SIG-M5 (cell line): Measurements from ENCODE around the gene MCOLN2.
A peak's percentile ranks its signal among the peaks of the same experiment; 100 is the strongest.

Experiments used
- DNase-seq: peaks from one replicate; lab custom pipeline; 2025; lab: John Stamatoyannopoulos, UW

MCOLN2 gene

DNA sequence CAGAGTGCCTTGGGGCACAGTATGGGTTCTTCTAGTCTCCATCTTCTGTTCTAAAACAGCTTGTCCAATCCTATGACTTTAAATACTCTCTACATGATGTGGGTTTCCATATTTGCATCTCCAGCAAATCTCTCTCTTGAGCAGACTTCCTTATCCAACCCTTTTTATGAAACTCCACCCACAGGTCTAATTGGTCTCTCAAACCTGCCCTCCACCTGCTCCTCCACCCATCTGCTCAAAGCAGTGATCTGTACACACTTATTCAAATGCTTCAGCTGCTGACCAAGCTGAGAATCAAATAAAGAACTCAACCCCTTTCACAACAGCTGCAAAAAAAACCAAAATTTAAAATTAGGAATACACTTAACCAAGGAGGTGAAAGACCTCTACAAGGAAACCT is 11.5 kb downstream of the MCOLN2 start:
- DNase-seq: no peak

DNA sequence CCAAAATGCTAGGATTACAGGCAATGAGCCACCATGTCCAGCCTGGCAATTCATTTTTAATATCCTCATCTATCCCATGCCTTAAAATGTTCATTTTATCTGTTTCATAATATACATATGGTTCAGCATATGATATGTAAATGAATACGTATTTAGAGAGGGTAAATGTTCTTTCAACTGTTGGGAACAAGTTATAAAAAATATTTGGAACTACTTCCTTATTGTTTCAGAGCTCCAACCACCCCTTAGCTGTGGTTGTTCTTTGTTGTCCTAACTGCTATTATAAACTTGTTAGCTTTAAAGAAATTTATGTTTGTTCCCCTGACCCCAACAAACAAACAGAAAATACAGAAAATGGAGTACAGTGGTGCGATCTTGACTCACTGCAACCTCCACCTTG is 14.5 kb downstream of the MCOLN2 start:
- DNase-seq: no peak

- no peak for DNase-seq
Measured at GRCh38 chr1:84975035-84975434, 21.9 kb downstream of the MCOLN2 start.

DNA sequence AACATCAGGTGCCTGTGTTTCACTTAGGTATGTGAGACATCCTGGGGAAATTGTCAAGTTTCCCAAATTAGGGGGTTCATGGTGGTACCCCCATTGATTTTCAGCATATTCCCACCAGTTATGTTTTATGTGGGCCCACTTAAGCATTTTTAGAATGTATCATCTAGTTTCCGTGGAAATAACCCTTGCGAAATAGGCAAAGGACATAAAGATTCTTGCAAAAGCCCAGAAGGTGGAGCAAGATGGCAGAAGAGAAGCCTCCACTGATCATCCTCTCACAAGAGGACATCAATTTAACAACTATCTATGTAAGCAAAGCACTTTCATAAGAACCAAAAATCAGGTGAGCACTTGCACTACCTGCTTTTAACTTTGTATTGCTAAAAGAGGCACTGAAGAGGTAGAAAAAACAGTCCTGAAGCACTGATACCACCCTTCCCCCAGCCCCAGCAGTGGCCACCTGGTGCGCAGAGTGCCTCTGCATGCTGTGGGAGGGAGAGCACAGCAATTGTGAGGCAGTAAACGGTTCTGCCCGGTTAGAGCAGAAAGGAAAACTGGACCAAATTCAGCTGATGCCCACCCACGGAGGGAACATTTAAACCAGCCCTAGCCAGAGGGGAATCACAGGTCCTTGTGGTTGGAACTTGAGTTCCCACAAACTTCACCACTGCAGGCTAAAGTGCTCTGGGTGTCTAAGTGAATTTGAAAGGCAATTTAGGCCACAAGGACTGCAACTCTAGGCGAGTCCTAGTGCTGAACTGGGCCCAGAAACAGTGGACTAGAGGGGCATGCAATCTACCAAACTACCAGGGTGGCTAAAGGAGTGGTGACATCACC is 23.2 kb downstream of the MCOLN2 start:
- DNase-seq: no peak

GRCh38 chr1:84972377-84972987 is 24.4 kb downstream of the MCOLN2 start:
- DNase-seq: no peak

GRCh38 chr1:84971957-84972356 is 25.0 kb downstream of the MCOLN2 start:
- DNase-seq: no peak

- no peak for DNase-seq
Measured at GRCh38 chr1:84969489-84970250, 27.2 kb downstream of the MCOLN2 start.

DNA sequence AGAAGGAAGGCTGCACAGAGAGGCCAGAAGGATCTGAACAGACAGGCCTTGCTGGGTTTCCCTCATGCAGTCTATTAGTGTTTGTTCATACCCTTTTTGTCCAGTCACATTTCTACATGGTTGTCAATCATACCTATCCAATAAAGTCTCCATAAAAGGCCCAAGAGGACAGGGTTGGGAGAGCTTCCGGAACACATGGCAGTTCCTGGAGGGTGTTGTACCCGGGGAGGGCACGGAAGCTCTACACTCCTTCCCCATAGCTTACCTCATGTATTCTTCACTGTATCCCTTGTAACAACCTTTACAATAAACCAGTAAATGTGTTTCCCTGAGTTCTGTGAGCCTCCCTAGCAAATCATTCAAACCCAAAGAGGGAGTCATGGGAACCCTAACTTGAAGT is 28.0 kb downstream of the MCOLN2 start:
- no peak for DNase-seq

- no peak for DNase-seq
Measured at GRCh38 chr1:84968101-84968500, 28.8 kb downstream of the MCOLN2 start.

- DNase-seq: no peak
Measured at GRCh38 chr1:84967666-84968065, 29.2 kb downstream of the MCOLN2 start.

GRCh38 chr1:84963021-84963420 is 33.9 kb downstream of the MCOLN2 start:
- no peak for DNase-seq

GRCh38 chr1:84961316-84961715 is 35.6 kb downstream of the MCOLN2 start:
- DNase-seq: no peak

DNA sequence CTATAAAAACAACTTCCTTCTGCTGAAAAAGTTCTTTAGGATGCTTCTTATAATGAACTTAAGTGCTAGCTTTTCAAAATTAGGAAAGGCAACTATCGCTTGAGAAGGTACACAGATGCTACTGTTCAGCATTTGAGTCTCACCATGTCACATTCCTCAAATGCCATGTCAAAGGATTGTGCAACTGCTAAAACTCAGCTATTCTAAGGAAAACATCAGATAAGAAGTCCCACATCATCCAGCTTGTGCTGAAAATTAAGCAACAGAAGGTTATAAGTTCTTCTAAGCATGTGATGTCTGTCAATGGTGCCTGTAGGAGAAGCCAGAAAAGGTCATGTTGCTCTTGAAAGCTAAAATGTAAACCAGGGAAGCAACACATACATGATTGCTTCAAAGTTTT is 36.5 kb downstream of the MCOLN2 start:
- no peak for DNase-seq

GRCh38 chr1:84959294-84959693 is 37.6 kb downstream of the MCOLN2 start:
- no peak for DNase-seq

- DNase-seq: no peak
Measured at GRCh38 chr1:84957966-84958365, 38.9 kb downstream of the MCOLN2 start.

- DNase-seq: no peak
Measured at GRCh38 chr1:84956655-84957054, 40.3 kb downstream of the MCOLN2 start.

- no peak for DNase-seq
Measured at GRCh38 chr1:84956097-84956496, 40.8 kb downstream of the MCOLN2 start.

DNA sequence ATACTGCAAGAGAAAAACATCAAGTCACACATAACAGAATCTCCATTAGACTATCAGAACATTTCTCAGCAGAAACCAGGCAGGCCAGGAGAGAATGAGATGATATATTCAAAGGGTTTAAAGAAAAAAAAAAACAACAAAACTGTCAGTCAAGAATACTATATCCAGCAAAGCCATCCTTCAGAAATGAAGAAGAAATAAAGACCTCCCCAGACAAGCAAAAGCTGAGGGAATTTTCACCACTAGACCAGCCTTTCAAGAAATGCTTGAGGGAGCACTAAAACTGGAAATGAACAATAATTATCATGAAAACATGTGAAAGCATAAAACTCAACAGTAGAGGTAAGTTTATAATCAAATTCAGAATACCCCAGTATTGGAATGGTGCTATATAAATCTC is 47.2 kb downstream of the MCOLN2 start:
- DNase-seq: no peak

GRCh38 chr1:84947536-84948410 is 49.1 kb downstream of the MCOLN2 start:
- DNase-seq: no peak

GRCh38 chr1:84946631-84947030 is 50.3 kb downstream of the MCOLN2 start:
- DNase-seq: no peak

DNA sequence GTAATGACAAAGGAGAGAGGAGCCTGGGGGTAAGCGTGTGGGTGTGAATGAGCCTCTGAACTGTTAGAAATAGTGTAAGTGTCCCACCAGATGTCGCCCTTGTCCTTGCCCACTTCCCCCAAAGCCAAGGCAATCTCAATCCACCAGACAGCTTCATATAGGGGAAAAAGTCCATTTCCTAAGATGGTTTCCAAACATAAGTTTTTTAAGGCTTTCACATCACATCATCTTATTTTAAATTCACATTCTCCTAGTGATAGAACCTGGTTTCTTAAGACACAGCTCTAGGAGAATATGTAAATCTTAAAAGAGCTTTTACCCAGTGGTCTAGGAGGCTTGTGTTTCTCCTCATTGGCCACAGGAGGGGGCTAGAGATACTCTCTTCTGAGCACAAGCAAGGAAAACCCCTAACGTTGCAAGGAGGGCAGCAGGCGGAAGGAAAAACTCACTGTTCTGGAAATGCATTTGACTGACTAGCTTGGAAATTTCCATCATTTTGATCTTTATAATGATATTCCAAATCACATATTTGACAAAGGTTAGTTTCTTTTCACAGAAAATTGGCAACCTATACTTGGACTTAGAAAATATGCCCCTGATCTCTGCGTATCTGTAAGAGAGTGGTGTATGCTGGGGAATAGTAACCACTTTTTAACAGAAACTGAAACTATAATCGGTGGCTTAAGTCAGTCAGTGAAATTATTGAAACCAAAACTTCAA is 52.0 kb downstream of the MCOLN2 start:
- peak; percentile 40 for DNase-seq
